ENCODE data around the gene BAG3.

BAG3 gene

GRCh38 chr10:119726676-119727261 is 75.6 kb downstream of the BAG3 start:
- TF ChIP-seq, protein P1, sequence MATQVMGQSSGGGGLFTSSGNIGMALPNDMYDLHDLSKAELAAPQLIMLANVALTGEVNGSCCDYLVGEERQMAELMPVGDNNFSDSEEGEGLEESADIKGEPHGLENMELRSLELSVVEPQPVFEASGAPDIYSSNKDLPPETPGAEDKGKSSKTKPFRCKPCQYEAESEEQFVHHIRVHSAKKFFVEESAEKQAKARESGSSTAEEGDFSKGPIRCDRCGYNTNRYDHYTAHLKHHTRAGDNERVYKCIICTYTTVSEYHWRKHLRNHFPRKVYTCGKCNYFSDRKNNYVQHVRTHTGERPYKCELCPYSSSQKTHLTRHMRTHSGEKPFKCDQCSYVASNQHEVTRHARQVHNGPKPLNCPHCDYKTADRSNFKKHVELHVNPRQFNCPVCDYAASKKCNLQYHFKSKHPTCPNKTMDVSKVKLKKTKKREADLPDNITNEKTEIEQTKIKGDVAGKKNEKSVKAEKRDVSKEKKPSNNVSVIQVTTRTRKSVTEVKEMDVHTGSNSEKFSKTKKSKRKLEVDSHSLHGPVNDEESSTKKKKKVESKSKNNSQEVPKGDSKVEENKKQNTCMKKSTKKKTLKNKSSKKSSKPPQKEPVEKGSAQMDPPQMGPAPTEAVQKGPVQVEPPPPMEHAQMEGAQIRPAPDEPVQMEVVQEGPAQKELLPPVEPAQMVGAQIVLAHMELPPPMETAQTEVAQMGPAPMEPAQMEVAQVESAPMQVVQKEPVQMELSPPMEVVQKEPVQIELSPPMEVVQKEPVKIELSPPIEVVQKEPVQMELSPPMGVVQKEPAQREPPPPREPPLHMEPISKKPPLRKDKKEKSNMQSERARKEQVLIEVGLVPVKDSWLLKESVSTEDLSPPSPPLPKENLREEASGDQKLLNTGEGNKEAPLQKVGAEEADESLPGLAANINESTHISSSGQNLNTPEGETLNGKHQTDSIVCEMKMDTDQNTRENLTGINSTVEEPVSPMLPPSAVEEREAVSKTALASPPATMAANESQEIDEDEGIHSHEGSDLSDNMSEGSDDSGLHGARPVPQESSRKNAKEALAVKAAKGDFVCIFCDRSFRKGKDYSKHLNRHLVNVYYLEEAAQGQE (IDR thresholded peaks at IDR 0.05; ENCODE audit: insufficient read depth in 1 of 2, low read depth in 2 of 2, low read length in 2 of 2): no peak
- TF ChIP-seq SIN3A (IDR thresholded peaks at IDR 0.05; ENCODE audit: borderline replicate concordance, insufficient read depth, low read length): no peak
- no peak for TF ChIP-seq FOXP2 (optimal IDR thresholded peaks at IDR 0.05; ENCODE audit: borderline replicate concordance, extremely low read depth, extremely low read length, insufficient read depth)
- no peak for TF ChIP-seq TAF1 (IDR thresholded peaks at IDR 0.05; ENCODE audit: borderline replicate concordance, insufficient read depth, low read length)
- TF ChIP-seq POLR2AphosphoS5 (IDR thresholded peaks at IDR 0.05; ENCODE audit: low read depth, low read length): no peak
